GM19395 (cell line): ENCODE data around the gene AKAP5.

ENCODE experiments used
- ATAC-seq: cut with Tn5 transposase; IDR thresholded peaks from one replicate; pipeline ENCODE4 v1.9.1; 2021; ENCODE audit warnings: mild to moderate bottlenecking, moderate library complexity; ENCODE audit not compliant: unreplicated experiment

AKAP5 gene

DNA sequence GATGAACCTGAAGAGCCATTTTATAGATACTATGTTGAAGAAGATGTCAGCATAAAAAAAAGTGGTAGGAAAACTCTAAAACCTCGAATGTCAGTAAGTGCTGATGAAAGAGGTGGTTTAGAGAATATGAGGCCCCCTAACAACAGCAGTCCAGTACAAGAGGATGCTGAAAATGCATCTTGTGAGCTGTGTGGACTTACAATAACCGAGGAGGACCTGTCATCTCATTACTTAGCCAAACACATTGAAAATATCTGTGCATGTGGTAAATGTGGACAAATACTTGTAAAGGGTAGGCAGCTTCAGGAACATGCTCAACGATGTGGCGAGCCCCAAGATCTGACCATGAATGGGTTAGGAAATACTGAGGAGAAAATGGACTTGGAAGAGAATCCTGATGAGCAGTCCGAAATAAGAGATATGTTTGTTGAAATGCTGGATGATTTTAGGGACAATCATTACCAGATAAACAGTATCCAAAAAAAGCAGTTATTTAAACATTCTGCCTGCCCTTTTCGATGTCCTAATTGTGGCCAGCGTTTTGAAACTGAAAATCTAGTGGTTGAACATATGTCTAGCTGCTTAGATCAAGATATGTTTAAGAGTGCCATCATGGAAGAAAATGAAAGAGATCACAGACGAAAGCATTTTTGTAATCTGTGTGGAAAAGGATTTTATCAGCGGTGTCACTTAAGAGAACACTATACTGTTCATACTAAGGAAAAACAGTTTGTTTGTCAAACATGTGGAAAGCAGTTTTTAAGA lies 57.5 kb downstream of the AKAP5 start:
- ATAC-seq, result no peak
